ENCODE measurements around the gene TRAT1. TPM values are rescaled to one million over a fixed set of nuclear protein-coding genes. Genes with fewer than 3 reads are reported as not detected.

Gene TRAT1
- total RNA-seq, 1 experiment from 2014 or later: not detected

- no peak for DNase-seq
- Histone ChIP-seq H3K9me3 (no peaks in the 10 kb centered on the region), H3K36me3 (ENCODE audit: control insufficient read depth, insufficient read depth, low read length) (no peaks in the 10 kb centered on the region), H3K4me3 (ENCODE audit: low read depth, low read length) (no peak overlapping the region), H3K27me3 (replicated peaks; ENCODE audit: control insufficient read depth, insufficient read depth, low read length) (no peaks in the 10 kb centered on the region), H3K4me1 (no peaks in the 10 kb centered on the region)
- Mint-ChIP-seq H3K27ac (ENCODE audit: unreplicated experiment) (no peak overlapping the region), H3K4me1 (ENCODE audit: low read depth, unreplicated experiment) (no peaks in the 10 kb centered on the region), H3K9me3 (ENCODE audit: unreplicated experiment) (no peaks in the 10 kb centered on the region), H3K4me3 (ENCODE audit: unreplicated experiment) (no peak overlapping the region), H3K27me3 (ENCODE audit: insufficient read depth, unreplicated experiment) (no peaks in the 10 kb centered on the region), H3K36me3 (ENCODE audit: insufficient read depth, unreplicated experiment) (no peaks in the 10 kb centered on the region)
- POLR2A ChIA-PET: no interaction called here
- intact Hi-C loops (cut with micrococcal nuclease; ENCODE audit: unreplicated experiment): no loop called here
- TF ChIP-seq CTCF (IDR thresholded peaks at IDR 0.05; ENCODE audit: insufficient read depth in 1 of 2, low read depth in 1 of 2, low read length in 1 of 2, severe bottlenecking in 1 of 2, unreplicated experiment in 1 of 2): no peak
- BruUV-seq (replicated peaks): no TSS peak
- CTCF ChIA-PET: no interaction called here
These were observed 65.2 kb downstream of the TRAT1 start for GRCh38 chr3:108887777-108888176.

- POLR2A ChIA-PET: no interaction called here
- H3K27me3 Mint-ChIP-seq (ENCODE audit: insufficient read depth, unreplicated experiment): peaks cover 3% of the 10 kb centered on the region
These were observed 69.2 kb downstream of the TRAT1 start for GRCh38 chr3:108891833-108892232.

GRCh38 chr3:108894981-108895380 lies 72.4 kb downstream of the TRAT1 start:
- CTCF ChIA-PET: no interaction called here

More at GRCh38 chr3:108891833-108892232, 69.2 kb downstream of the TRAT1 start:
- H3K4me1 Mint-ChIP-seq (ENCODE audit: low read depth, unreplicated experiment): no peaks in the 10 kb centered on the region
- no TSS peak for BruUV-seq (replicated peaks)
- no peak overlapping the region for H3K27ac Mint-ChIP-seq (ENCODE audit: unreplicated experiment)
- Histone ChIP-seq H3K27me3 (replicated peaks; ENCODE audit: control insufficient read depth, insufficient read depth, low read length) (no peaks in the 10 kb centered on the region), H3K9me3 (no peaks in the 10 kb centered on the region), H3K4me1 (no peaks in the 10 kb centered on the region), H3K36me3 (ENCODE audit: control insufficient read depth, insufficient read depth, low read length) (no peaks in the 10 kb centered on the region), H3K4me3 (ENCODE audit: low read depth, low read length) (no peak overlapping the region)
- CTCF ChIA-PET: no interaction called here
- no peak for DNase-seq
- intact Hi-C loops (cut with micrococcal nuclease; ENCODE audit: unreplicated experiment): no loop called here
- TF ChIP-seq CTCF (IDR thresholded peaks at IDR 0.05; ENCODE audit: insufficient read depth in 1 of 2, low read depth in 1 of 2, low read length in 1 of 2, severe bottlenecking in 1 of 2, unreplicated experiment in 1 of 2): no peak
- H3K4me3 Mint-ChIP-seq (ENCODE audit: unreplicated experiment): no peak overlapping the region
- no peaks in the 10 kb centered on the region for H3K9me3 Mint-ChIP-seq (ENCODE audit: unreplicated experiment)
- no peaks in the 10 kb centered on the region for H3K36me3 Mint-ChIP-seq (ENCODE audit: insufficient read depth, unreplicated experiment)

More at GRCh38 chr3:108894981-108895380, 72.4 kb downstream of the TRAT1 start:
- Mint-ChIP-seq H3K27me3 (ENCODE audit: insufficient read depth, unreplicated experiment) (peaks cover 8% of the 10 kb centered on the region), H3K27ac (ENCODE audit: unreplicated experiment) (no peak overlapping the region), H3K9me3 (ENCODE audit: unreplicated experiment) (no peaks in the 10 kb centered on the region), H3K4me1 (ENCODE audit: low read depth, unreplicated experiment) (no peaks in the 10 kb centered on the region), H3K4me3 (ENCODE audit: unreplicated experiment) (no peak overlapping the region), H3K36me3 (ENCODE audit: insufficient read depth, unreplicated experiment) (no peaks in the 10 kb centered on the region)
- H3K9me3 ChIP-seq: no peaks in the 10 kb centered on the region
- intact Hi-C loops (cut with micrococcal nuclease; ENCODE audit: unreplicated experiment): no loop called here
- no peaks in the 10 kb centered on the region for H3K4me1 ChIP-seq
- H3K27me3 ChIP-seq (replicated peaks; ENCODE audit: control insufficient read depth, insufficient read depth, low read length): no peaks in the 10 kb centered on the region
- DNase-seq: no peak
- H3K36me3 ChIP-seq (ENCODE audit: control insufficient read depth, insufficient read depth, low read length): no peaks in the 10 kb centered on the region
- POLR2A ChIA-PET: no interaction called here
- H3K4me3 ChIP-seq (ENCODE audit: low read depth, low read length): no peak overlapping the region
- TF ChIP-seq CTCF (IDR thresholded peaks at IDR 0.05; ENCODE audit: insufficient read depth in 1 of 2, low read depth in 1 of 2, low read length in 1 of 2, severe bottlenecking in 1 of 2, unreplicated experiment in 1 of 2): no peak
- BruUV-seq (replicated peaks): no TSS peak
